Liver (tissue), 9 donors: ENCODE measurements around the gene DCTN4. TPM values are rescaled to one million over a fixed set of nuclear protein-coding genes. Genes with fewer than 3 reads are reported as not detected.

Experiments
- DNase-seq: peaks from one replicate; pipeline ENCODE4 v3.0.0-alpha.2; 2017; ENCODE audit warnings: low spot score
- H3K27ac ChIP-seq, 2 donors: one replicate each; pipeline ENCODE4 v1.7.0; 2013; ENCODE audit warnings: inconsistent platforms in 2 of 2, low read length in 2 of 2, control low read depth in 1 of 2, low read depth in 1 of 2, mild to moderate bottlenecking in 1 of 2
- H3K27me3 ChIP-seq, 4 donors: one replicate each; pipeline versions ENCODE4 v1.6.1 to v1.7.0; 2013; ENCODE audit warnings: low read length in 3 of 4, inconsistent platforms in 1 of 4, mild to moderate bottlenecking in 1 of 4, moderate library complexity in 1 of 4; ENCODE audit not compliant: control insufficient read depth in 4 of 4, insufficient read depth in 4 of 4
- H3K36me3 ChIP-seq, 4 donors: one replicate each; pipeline versions ENCODE4 v1.6.1 to v1.7.0; 2013; ENCODE audit warnings: low read length in 3 of 4, mild to moderate bottlenecking in 3 of 4, low read depth in 1 of 4, moderate library complexity in 1 of 4; ENCODE audit not compliant: control insufficient read depth in 4 of 4, insufficient read depth in 3 of 4
- H3K4me1 ChIP-seq, 4 donors: one replicate each; pipeline versions ENCODE4 v1.6.1 to v1.7.0; 2013; ENCODE audit warnings: low read length in 3 of 4, mild to moderate bottlenecking in 3 of 4, moderate library complexity in 1 of 4; ENCODE audit not compliant: control insufficient read depth in 4 of 4, insufficient read depth in 4 of 4
- H3K4me3 ChIP-seq, 3 donors: one replicate each; pipeline versions ENCODE4 v1.6.1 to v1.7.0; 2013; ENCODE audit warnings: low read length in 3 of 3, control low read depth in 1 of 3, low read depth in 1 of 3, mild to moderate bottlenecking in 1 of 3
- H3K9ac ChIP-seq, 2 donors: one replicate each; pipeline ENCODE4 v1.7.0; 2013; ENCODE audit warnings: low read length in 2 of 2, mild to moderate bottlenecking in 2 of 2, moderate library complexity in 2 of 2, control low read depth in 1 of 2, low read depth in 1 of 2
- H3K9me3 ChIP-seq, 4 donors: one replicate each; pipeline versions ENCODE4 v1.6.1 to v1.7.0; 2013; ENCODE audit warnings: low read length in 3 of 4; ENCODE audit not compliant: control insufficient read depth in 4 of 4
- ATF3 ChIP-seq: IDR thresholded peaks from 2 replicates; pipeline ENCODE4 v1.6.1; 2016; ENCODE audit warnings: antibody characterized with exemption
- CTCF ChIP-seq: fragments of 150-350 bp; IDR thresholded peaks from 2 replicates; pipeline ENCODE4 v1.5.1; 2017; ENCODE audit warnings: improper control_type of control experiment, low read depth, low read length; ENCODE audit not compliant: missing input control
- EGR1 ChIP-seq, 2 donors: IDR thresholded peaks; 2 replicates each; pipeline ENCODE4 v1.6.1; 2016 to 2018; ENCODE audit warnings: antibody characterized with exemption in 2 of 2, low read depth in 2 of 2
- FOXA1 ChIP-seq: IDR thresholded peaks from 2 replicates; pipeline ENCODE4 v1.6.1; 2016; ENCODE audit warnings: antibody characterized with exemption
- FOXA2 ChIP-seq: IDR thresholded peaks from 2 replicates; pipeline ENCODE4 v1.6.1; 2016; ENCODE audit warnings: antibody characterized with exemption
- GABPA ChIP-seq, 2 donors: IDR thresholded peaks in 1 of 2; conservative IDR thresholded peaks in 1 of 2; 2 replicates each; pipeline ENCODE4 v1.6.1; 2016; ENCODE audit warnings: antibody characterized with exemption in 2 of 2, mild to moderate bottlenecking in 1 of 2, moderate library complexity in 1 of 2
- HNF4A ChIP-seq, 2 donors: conservative IDR thresholded peaks; 2 replicates each; pipeline ENCODE4 v1.6.1; 2016; ENCODE audit warnings: antibody characterized with exemption in 2 of 2, mild to moderate bottlenecking in 2 of 2
- HNF4G ChIP-seq: IDR thresholded peaks from 2 replicates; pipeline ENCODE4 v1.6.1; 2016; ENCODE audit warnings: antibody characterized with exemption
- JUND ChIP-seq, 2 donors: IDR thresholded peaks; 2 replicates each; pipeline ENCODE4 v1.6.1; 2016; ENCODE audit warnings: antibody characterized with exemption in 2 of 2
- MAX ChIP-seq: IDR thresholded peaks from 2 replicates; pipeline ENCODE4 v1.6.1; 2016; ENCODE audit warnings: antibody characterized with exemption
- NR2F2 ChIP-seq: IDR thresholded peaks from 2 replicates; pipeline ENCODE4 v1.6.1; 2016; ENCODE audit warnings: antibody characterized with exemption
- RAD21 ChIP-seq, 2 donors: IDR thresholded peaks; 2 replicates each; pipeline ENCODE4 v1.6.1; 2016; ENCODE audit warnings: antibody characterized with exemption in 2 of 2, mild to moderate bottlenecking in 2 of 2
- REST ChIP-seq: IDR thresholded peaks from 2 replicates; pipeline ENCODE4 v1.6.1; 2016; ENCODE audit warnings: antibody characterized with exemption, mild to moderate bottlenecking
- RXRA ChIP-seq, 2 donors: IDR thresholded peaks; 2 replicates each; pipeline ENCODE4 v1.6.1; 2017 to 2018; ENCODE audit warnings: antibody characterized with exemption in 2 of 2, mild to moderate bottlenecking in 1 of 2
- SP1 ChIP-seq: IDR thresholded peaks from 2 replicates; pipeline ENCODE4 v1.6.1; 2018; ENCODE audit warnings: antibody characterized with exemption, mild to moderate bottlenecking
- TAF1 ChIP-seq: conservative IDR thresholded peaks from 2 replicates; pipeline ENCODE4 v1.6.1; 2016; ENCODE audit warnings: antibody characterized with exemption, mild to moderate bottlenecking
- YY1 ChIP-seq: IDR thresholded peaks from 2 replicates; pipeline ENCODE4 v1.6.1; 2016; ENCODE audit warnings: antibody characterized with exemption, mild to moderate bottlenecking
- WGBS: extraction: QIAGEN DNeasy Blood & Tissue Kit; methylation state at CpG from one replicate; pipeline ENCODE4 v1.1.7; 2013; 5-methylcytosine and 5-hydroxymethylcytosine counted together
- polyA plus RNA-seq, 2 donors: library from polyadenylated mRNA; stranded (reverse) in 1 of 2; unstranded in 1 of 2; fragments of 200-250 nt in 1 of 2; fragments of >200 nt in 1 of 2; fragmentation: Nextera tagmentation in 1 of 2; extraction: Ambion mirVana in 1 of 2; gene quantifications; one replicate each; pipeline versions ENCODE4 v1.2.1 to v1.2.3, GENCODE V29; 2013 to 2015
- total RNA-seq, 2 donors: library from RNA; depleted of rRNA; stranded (reverse); fragments of >200 nt; gene quantifications; one replicate each; pipeline ENCODE4 v1.2.3, GENCODE V29; 2014
- donor health status: healthy.
- donor health status: healthy.
- donor health status: healthy.
- donor health status: healthy.
- donor health status: healthy.

The DCTN4 gene
- total and polyA plus RNA-seq, 4 donors, result 10.3 to 29.6 (median 20.2) TPM

- no peak overlapping the region for H3K9ac ChIP-seq
- TF ChIP-seq FOXA2, result no peak
- no peak for TF ChIP-seq EGR1 (IDR thresholded peaks at IDR 0.05; ENCODE audit: low read depth in 2 of 2)
- WGBS, result 90% methylated on average over 2 of the region's 2 CpGs
- H3K36me3 ChIP-seq, result no peaks in the 10 kb centered on the region
- H3K4me1 ChIP-seq, result no peaks in the 10 kb centered on the region
- H3K9me3 ChIP-seq, result no peaks in the 10 kb centered on the region
- H3K27ac ChIP-seq, result no peak overlapping the region
- DNase-seq, result no peak
- H3K27me3 ChIP-seq, result no peaks in the 10 kb centered on the region
- no peak overlapping the region for H3K4me3 ChIP-seq
Measured at GRCh38 chr5:150765011-150765798, 6.4 kb upstream of the DCTN4 start.

- no peaks in the 10 kb centered on the region for H3K9me3 ChIP-seq
- no peaks in the 10 kb centered on the region for H3K4me1 ChIP-seq
- WGBS, result 82% methylated on average over 2 of the region's 2 CpGs
- H3K27me3 ChIP-seq, result no peaks in the 10 kb centered on the region
- TF ChIP-seq SP1, result no peak
- no peak for TF ChIP-seq EGR1 (IDR thresholded peaks at IDR 0.05; ENCODE audit: low read depth in 2 of 2)
- no peak for TF ChIP-seq RAD21 (IDR thresholded peaks at IDR 0.05)
- TF ChIP-seq ATF3, result no peak
- no peak for TF ChIP-seq CTCF
- no peak for DNase-seq
- H3K36me3 ChIP-seq, result no peaks in the 10 kb centered on the region
- no peak overlapping the region for H3K27ac ChIP-seq
- H3K4me3 ChIP-seq, result no peak overlapping the region
- no peak overlapping the region for H3K9ac ChIP-seq
Measured at GRCh38 chr5:150764530-150764929, 5.7 kb upstream of the DCTN4 start.

- Histone ChIP-seq H3K27me3 (no peaks in the 10 kb centered on the region), H3K4me1 (peaks cover 0 to 3% (median 0%) of the 10 kb centered on the region in 4 donors), H3K9me3 (no peaks in the 10 kb centered on the region), H3K4me3 (no peak overlapping the region), H3K36me3 (no peaks in the 10 kb centered on the region), H3K27ac (peak overlapping the region in 1 of 2 donors; percentile 7), H3K9ac (no peak overlapping the region)
- 44% methylated on average over 7 of the region's 7 CpGs for WGBS
- peak; percentile 71 for DNase-seq
- TF ChIP-seq RAD21 (IDR thresholded peaks at IDR 0.05), result no peak
- TF ChIP-seq RXRA (IDR thresholded peaks at IDR 0.05), result no peak
- no peak for TF ChIP-seq FOXA1
- peak in 1 of 2 donors; percentile 20 for TF ChIP-seq HNF4A (conservative IDR thresholded peaks at IDR 0.05)
- peak; percentile 5 for TF ChIP-seq CTCF
- TF ChIP-seq YY1, result no peak
- no peak for TF ChIP-seq TAF1
- no peak for TF ChIP-seq ATF3
- TF ChIP-seq REST, result peak; percentile 19
- TF ChIP-seq GABPA (IDR thresholded peaks at IDR 0.05 in 1 of 2, conservative IDR thresholded peaks at IDR 0.05 in 1 of 2), result peak in 1 of 2 donors; percentile 32
- peak; percentile 35 for TF ChIP-seq SP1
- peak; percentile 21 for TF ChIP-seq MAX
- TF ChIP-seq HNF4G, result no peak
- no peak for TF ChIP-seq FOXA2
- TF ChIP-seq JUND (IDR thresholded peaks at IDR 0.05), result peak in 1 of 2 donors; percentile 33
- no peak for TF ChIP-seq NR2F2
Measured at GRCh38 chr5:150763023-150763769, 4.4 kb upstream of the DCTN4 start.
